HEK293T (cell line): ENCODE results near the gene AP3B2.

ENCODE experiments used
- CTCF ChIA-PET: fragments of 350-600 bp; formaldehyde crosslinking; extraction: SDS; loops from one replicate; lab custom pipeline; 2021; ENCODE audit warnings: antibody characterized with exemption, inconsistent platforms; lab: Yijun Ruan, JAX
- POLR2A ChIA-PET: fragments of 350-600 bp; formaldehyde crosslinking; extraction: SDS; loops from one replicate; lab custom pipeline; 2020; ENCODE audit warnings: antibody characterized with exemption, inconsistent platforms; lab: Yijun Ruan, JAX
- DNase-seq: peaks from one replicate; pipeline ENCODE4 v3.0.0; 2012; ENCODE audit warnings: mixed read lengths; ENCODE audit errors: extremely low spot score
- ARNT ChIP-seq: fragments of 450-650 bp; IDR thresholded peaks from 2 replicates; pipeline ENCODE4 v1.6.1; 2017; ENCODE audit warnings: mild to moderate bottlenecking
- BHLHE40 ChIP-seq: fragments of 450-650 bp; IDR thresholded peaks from 2 replicates; pipeline ENCODE4 v1.6.1; 2016; ENCODE audit warnings: mild to moderate bottlenecking, moderate library complexity, borderline replicate concordance
- CTBP1 ChIP-seq: fragments of 450-650 bp; IDR thresholded peaks from 2 replicates; pipeline ENCODE4 v1.6.1; 2016; ENCODE audit warnings: borderline replicate concordance
- ELF4 ChIP-seq: fragments of 450-650 bp; IDR thresholded peaks from 2 replicates; pipeline ENCODE4 v1.6.1; 2017; ENCODE audit warnings: antibody characterized with exemption
- FOXA1 ChIP-seq: fragments of 450-650 bp; IDR thresholded peaks from 2 replicates; pipeline ENCODE4 v1.6.1; 2016; ENCODE audit warnings: mild to moderate bottlenecking
- FOXK2 ChIP-seq: fragments of 450-650 bp; IDR thresholded peaks from 2 replicates; pipeline ENCODE4 v1.6.1; 2016; ENCODE audit warnings: mild to moderate bottlenecking
- FOXM1 ChIP-seq: fragments of 450-650 bp; IDR thresholded peaks from 2 replicates; pipeline ENCODE4 v1.6.1; 2017; ENCODE audit warnings: mild to moderate bottlenecking, borderline replicate concordance
- HDGF ChIP-seq: fragments of 450-650 bp; IDR thresholded peaks from 2 replicates; pipeline ENCODE4 v1.6.1; 2017; ENCODE audit warnings: antibody characterized with exemption, borderline replicate concordance
- L3MBTL2 ChIP-seq: fragments of 450-650 bp; conservative IDR thresholded peaks from 2 replicates; pipeline ENCODE4 v1.6.1; 2016; ENCODE audit warnings: mild to moderate bottlenecking
- LEF1 ChIP-seq: fragments of 450-650 bp; IDR thresholded peaks from 2 replicates; pipeline ENCODE4 v1.6.1; 2017; ENCODE audit warnings: mild to moderate bottlenecking, borderline replicate concordance
- NFRKB ChIP-seq: fragments of 450-650 bp; IDR thresholded peaks from 2 replicates; pipeline ENCODE4 v1.6.1; 2016; ENCODE audit warnings: mild to moderate bottlenecking, moderate library complexity
- SP1 ChIP-seq: fragments of 450-650 bp; IDR thresholded peaks from 2 replicates; pipeline ENCODE4 v1.6.1; 2017
- SUZ12 ChIP-seq: fragments of 450-650 bp; IDR thresholded peaks from 2 replicates; pipeline ENCODE4 v1.6.1; 2016; ENCODE audit warnings: mild to moderate bottlenecking
- TARDBP ChIP-seq: fragments of 450-650 bp; IDR thresholded peaks from 2 replicates; pipeline ENCODE4 v1.6.1; 2016
- ZNF384 ChIP-seq: fragments of 450-650 bp; IDR thresholded peaks from 2 replicates; pipeline ENCODE4 v1.6.1; 2016
- TF ChIP-seq, protein P1 (sequence below): fragments of 450-650 bp; IDR thresholded peaks from 2 replicates; pipeline ENCODE4 v1.6.1; 2016

The AP3B2 gene

DNA sequence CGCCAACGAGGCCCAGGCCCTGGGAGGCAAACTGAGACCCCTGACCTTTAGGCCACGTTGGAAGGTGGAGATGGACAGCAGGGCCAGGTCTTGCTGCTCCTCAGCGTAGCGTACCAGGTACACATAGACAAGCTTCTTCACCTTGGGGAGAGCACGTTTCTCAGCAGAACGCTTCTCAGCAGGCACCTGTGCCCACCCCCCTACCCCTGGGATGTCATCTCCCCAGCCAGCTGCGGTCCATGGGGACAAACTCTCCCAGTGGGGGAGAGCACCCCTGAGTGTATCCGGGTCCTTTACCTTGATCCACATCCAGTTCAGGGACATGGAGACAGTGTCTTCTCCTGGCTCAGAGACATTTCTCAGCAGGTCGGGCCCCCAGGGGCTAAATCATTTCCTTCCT is 21.0 kb downstream of the AP3B2 start:
- TF ChIP-seq, protein P1, sequence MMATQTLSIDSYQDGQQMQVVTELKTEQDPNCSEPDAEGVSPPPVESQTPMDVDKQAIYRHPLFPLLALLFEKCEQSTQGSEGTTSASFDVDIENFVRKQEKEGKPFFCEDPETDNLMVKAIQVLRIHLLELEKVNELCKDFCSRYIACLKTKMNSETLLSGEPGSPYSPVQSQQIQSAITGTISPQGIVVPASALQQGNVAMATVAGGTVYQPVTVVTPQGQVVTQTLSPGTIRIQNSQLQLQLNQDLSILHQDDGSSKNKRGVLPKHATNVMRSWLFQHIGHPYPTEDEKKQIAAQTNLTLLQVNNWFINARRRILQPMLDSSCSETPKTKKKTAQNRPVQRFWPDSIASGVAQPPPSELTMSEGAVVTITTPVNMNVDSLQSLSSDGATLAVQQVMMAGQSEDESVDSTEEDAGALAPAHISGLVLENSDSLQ: no peak
- no peak for TF ChIP-seq SUZ12
- no peak for TF ChIP-seq ZNF384
- TF ChIP-seq ARNT: no peak
- TF ChIP-seq ELF4: no peak
- TF ChIP-seq CTBP1: no peak
- no peak for TF ChIP-seq TARDBP
- no peak for TF ChIP-seq FOXK2
- TF ChIP-seq L3MBTL2: no peak
- TF ChIP-seq NFRKB: no peak
- TF ChIP-seq HDGF: no peak
- TF ChIP-seq FOXM1: no peak
- TF ChIP-seq BHLHE40: no peak
- no peak for TF ChIP-seq SP1
- ChIA-PET CTCF (no interaction called here), POLR2A (no interaction called here)
- DNase-seq: no peak

DNA sequence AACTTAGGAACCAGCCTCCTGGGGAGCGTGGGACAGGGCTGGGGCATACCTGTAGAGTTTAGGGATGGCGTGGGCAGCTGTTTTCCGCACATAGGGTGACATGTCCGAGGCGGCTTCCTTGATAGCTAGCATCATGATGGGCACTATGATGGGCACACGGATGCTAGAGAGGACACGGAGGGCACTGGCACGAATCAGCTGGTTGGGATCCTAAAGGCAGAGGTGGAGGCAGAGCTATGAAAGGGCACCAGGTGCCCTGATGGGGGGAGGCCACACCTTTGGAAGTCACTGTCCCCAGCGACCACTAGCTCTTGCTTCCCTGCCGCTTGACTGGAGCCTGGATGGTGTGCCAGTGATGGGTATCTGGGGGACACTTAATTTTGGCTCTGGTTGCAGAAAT is 28.3 kb downstream of the AP3B2 start:
- ChIA-PET POLR2A (interaction anchor here (0.7 to 3.2 kb wide), 6 partner anchors 57 to 315 kb away, joined by 3 to 19 read pairs (median 3); partner anchors contain the start of gene RPS17), CTCF (no interaction called here)
- no peak for DNase-seq
- TF ChIP-seq FOXA1 (no peak), ELF4 (no peak), CTBP1 (no peak), FOXM1 (no peak), SP1 (no peak), SUZ12 (no peak), FOXK2 (no peak), ARNT (no peak)

DNA sequence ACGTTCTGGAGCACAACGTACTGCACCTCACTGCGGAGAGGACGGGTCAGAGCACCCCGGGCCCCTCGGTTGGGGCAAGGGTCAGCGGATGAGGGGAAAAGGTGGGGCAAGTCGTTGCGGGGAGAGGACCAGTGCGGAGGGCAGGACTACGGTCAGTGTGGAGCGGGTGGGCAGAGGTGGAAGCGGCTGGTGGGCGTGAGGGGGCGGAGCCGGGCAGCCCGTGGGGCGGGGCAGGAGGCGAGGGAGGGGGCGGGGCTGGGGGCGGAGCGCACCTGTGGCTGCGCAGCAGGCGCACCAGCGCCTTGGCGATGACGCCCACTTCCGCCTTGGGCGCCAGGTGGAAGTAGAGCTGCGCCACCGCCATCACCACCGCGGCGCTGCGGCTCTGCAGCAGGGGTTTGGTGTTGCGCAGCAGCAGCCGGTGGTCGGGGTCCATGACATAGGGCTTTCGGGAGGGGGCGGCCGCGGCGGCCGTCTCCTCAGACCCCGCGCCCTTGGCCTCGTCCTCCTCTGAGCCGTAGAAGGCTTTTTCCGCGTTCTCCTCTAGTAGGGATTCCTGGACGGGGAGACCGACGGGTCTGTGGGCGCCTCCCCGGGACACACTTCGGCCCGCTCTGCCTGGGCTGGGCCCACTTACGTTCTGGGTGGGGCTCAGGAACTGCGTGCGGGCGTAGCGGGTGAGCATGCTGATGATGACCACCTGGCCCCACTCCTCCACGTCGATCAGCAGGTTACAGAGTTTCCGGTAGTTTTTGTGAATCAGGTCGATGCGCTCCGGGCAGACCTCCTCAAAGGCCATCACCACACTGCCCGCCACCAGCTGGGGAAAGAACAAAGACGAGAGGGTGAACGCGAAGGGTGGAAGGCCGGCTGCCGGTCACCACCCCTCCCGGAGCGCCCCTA is 29.2 kb downstream of the AP3B2 start:
- POLR2A ChIA-PET: interaction anchor here (0.7 to 3.2 kb wide), 6 partner anchors 38 to 316 kb away, joined by 3 to 19 read pairs (median 4); partner anchors contain the start of gene RPS17
- CTCF ChIA-PET: no interaction called here
- DNase-seq: peak; percentile 58
- TF ChIP-seq NFRKB: no peak

DNA sequence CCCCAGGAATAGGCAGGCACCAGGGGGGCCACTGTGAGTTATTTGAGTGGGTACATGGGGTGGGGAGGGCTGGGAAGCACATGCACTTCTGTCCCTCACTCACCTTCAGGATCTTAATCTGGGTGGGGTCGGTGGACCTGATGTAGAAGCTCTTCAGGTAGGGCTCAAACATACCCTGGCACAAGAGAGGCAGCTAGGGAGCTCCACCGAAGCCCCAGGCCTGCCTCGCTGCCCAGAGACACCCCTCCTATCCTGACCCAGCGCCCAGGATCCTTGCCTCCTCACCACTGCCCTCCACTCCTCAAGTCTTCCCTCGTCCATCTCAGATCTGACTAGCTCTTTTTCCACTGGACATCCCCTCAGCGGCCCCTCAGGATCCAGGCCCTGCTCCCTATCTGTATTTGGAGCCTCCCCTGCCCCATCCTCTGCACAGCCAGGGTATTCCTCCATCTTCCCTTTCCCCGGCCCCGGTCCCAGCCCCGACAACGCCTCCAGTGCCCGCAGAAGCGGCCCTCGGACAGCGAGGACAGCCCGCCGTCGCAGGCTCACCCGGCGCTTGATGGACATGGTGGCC is 30.0 kb downstream of the AP3B2 start:
- no peak for TF ChIP-seq ARNT
- TF ChIP-seq, protein P1: no peak
- no peak for TF ChIP-seq HDGF
- TF ChIP-seq ELF4: no peak
- TF ChIP-seq LEF1: no peak
- no peak for TF ChIP-seq TARDBP
- TF ChIP-seq CTBP1: no peak
- TF ChIP-seq SUZ12: no peak
- no peak for TF ChIP-seq BHLHE40
- ChIA-PET POLR2A (interaction anchor here (1.2 to 3.2 kb wide), 4 partner anchors 37 to 316 kb away, joined by 3 to 19 read pairs (median 6); partner anchors contain the start of gene RPS17), CTCF (no interaction called here)
- no peak for DNase-seq

DNA sequence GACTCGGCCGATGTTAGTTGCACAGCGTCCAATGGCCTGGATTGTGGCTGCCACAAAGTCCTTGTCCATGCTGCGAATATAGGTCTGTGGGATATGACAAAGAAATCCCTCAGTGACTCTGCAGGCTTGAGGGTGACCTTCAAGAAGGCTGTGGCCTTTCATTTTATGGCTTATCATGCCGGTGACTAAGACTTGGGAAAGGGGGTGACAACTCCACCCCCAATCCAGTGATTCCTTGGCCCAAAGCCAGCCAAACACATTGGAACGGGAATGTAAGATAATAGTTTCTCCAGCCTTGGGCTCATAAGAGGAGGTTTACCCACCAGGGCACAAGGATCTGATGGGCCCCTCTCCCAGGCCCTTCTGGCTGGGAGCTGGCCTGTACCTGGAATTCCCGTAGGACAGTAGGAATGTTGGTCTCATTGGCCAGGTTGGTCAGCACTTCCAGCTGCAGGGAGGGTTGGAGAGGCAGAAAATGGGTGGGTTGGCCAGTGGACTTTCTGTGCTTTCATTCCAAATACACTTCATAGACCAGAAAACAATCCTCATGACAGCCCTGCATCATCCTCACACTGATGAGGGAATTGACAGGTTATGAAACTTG is 31.9 kb downstream of the AP3B2 start:
- ChIA-PET POLR2A (interaction anchor here (0.8 to 2.4 kb wide), 2 partner anchors 73 to 138 kb away, joined by 3 to 9 read pairs; partner anchors contain the start of gene RPS17), CTCF (no interaction called here)
- TF ChIP-seq, protein P1: no peak
- no peak for TF ChIP-seq HDGF
- no peak for TF ChIP-seq ZNF384
- TF ChIP-seq SP1: no peak
- TF ChIP-seq BHLHE40: no peak
- no peak for TF ChIP-seq FOXM1
- TF ChIP-seq TARDBP: no peak
- no peak for TF ChIP-seq SUZ12
- TF ChIP-seq ARNT: no peak
- TF ChIP-seq L3MBTL2: no peak
- no peak for TF ChIP-seq NFRKB
- no peak for TF ChIP-seq LEF1
- no peak for DNase-seq

DNA sequence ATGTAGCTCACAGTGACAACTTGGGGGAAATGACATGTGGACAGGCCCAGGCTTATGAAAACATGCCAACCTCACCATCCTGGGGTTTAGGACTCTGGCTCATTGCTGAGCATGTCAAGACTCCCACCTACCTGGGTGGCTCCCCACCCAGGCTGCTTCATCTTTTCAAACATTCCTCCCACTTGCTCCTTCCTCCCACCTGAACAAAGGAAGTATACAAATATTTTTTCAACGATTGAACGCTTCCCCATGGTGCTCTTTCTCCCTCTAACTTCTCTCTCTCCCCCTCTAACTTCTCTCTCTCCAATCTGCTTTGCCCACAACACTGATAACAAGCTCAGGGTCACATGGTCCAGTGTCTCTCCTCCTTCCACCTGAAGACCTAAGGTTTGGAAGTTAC is 34.8 kb downstream of the AP3B2 start:
- POLR2A ChIA-PET: no interaction called here
- no peak for DNase-seq
- TF ChIP-seq FOXA1: no peak
- no peak for TF ChIP-seq FOXK2
- no peak for TF ChIP-seq FOXM1
- TF ChIP-seq L3MBTL2: no peak
- TF ChIP-seq CTBP1: no peak
- TF ChIP-seq SP1: no peak
- no peak for TF ChIP-seq ZNF384
- no peak for TF ChIP-seq SUZ12
- no peak for TF ChIP-seq LEF1
- no peak for TF ChIP-seq NFRKB
- TF ChIP-seq, protein P1: no peak
- no peak for TF ChIP-seq HDGF
- TF ChIP-seq ELF4: no peak
- TF ChIP-seq TARDBP: no peak
- no peak for TF ChIP-seq BHLHE40
- no peak for TF ChIP-seq ARNT
- CTCF ChIA-PET: no interaction called here
